Retina (tissue), 1 donor: Measurements from ENCODE around the gene DDX21.
"Not testable (repeated sequence)": the region's sequence is repeated elsewhere in the genome, so short reads cannot be mapped to it uniquely, and the experiment has no call there.

Experiments
- DNase-seq: peaks from one replicate; pipeline ENCODE4 v3.0.0-alpha.2; 2016

The DDX21 gene

DNA sequence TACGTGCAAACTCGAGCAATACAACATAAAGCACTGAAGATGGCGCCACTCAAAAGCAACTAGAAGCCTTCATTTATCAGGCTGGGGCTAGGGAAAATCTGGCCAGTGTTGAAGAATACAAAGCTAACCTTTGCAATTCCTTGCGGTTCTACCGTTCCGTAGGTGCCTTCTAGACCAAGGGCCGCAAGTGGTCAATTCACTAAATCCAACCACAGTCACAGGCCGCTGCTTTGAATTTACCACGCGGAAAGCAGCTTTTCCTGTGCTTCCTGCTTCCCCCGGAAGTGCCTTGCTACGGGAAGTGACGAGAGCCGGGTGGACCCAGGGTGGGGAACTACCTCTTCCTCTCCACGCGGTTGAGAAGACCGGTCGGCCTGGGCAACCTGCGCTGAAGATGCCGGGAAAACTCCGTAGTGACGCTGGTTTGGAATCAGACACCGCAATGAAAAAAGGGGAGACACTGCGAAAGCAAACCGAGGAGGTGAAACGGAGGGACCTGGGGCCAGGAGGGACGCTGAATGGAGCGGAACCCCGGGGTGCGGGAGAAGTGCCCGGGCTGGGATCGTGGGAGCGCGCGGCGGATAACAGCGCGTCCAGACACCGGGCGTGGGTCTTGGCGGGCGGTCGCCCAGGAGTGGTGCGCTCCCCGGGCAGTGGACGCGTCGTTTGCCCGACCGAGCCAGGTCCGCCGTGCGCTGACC lies at the start of gene DDX21:
TSS of gene DDX21 (plus strand) at position 339 of the 701 bp plus-strand sequence. CDS start at position 395, 56 bp downstream.
- peak; percentile 96 for DNase-seq

DNA sequence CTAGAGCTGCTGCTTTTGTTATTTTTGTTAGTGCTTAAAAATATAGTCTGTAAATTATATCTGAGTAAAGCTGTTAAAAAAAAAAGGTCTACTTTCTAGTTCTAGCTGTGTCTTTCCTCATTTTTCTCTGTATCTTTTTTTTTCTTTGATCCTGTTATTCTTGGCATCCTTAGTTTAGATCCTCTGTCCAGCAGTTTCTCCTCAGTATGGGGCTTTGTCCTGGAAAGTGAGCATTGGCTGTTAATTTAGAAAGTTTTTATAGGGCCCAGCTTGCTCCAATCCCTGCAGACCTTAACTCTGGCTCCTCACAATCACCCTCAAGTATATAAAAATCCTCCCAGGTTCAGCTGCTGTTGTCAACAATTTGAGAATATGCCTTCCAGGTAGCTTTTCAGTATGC lies 31.4 kb upstream of the DDX21 start:
- DNase-seq, result no peak

DNA sequence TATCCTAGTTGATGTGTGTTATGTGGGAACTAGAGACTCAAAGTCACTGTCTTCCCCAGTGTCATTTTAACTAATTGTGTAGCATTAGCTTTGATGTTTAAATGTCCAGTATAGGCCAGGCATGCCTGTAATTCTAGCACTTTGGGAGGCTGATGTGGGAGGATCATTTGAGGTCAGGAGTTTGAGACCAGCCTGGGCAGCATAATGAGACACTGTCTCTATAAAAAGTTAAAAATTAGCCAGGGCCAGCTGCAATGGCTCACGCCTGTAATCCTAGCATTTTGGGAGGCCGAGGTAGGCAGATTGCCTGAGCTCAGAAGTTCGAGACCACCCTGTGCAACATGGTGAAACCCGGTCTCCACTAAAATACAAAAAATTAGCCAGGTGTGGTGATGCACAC lies 30.5 kb upstream of the DDX21 start:
- no peak for DNase-seq

DNA sequence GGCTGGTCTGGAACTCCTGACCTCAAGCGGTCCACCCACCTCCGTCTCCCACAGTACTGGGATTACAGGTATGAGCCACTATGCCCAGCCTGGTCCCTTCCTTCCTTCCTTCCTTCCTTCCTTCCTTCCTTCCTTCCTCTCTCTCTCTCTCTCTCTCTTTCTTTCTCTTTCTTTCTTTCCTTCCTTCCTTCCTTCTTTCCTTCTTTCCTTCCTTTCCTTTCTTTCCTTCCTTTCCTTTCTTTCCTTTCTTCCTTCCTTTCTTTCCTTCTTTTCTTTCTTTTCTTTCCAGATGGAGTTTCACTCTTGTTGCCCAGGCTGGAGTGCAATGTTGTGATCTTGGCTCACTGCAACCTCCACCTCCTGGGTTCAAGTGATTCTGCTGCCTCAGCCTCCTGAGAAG lies 26.8 kb upstream of the DDX21 start:
- not testable (repeated sequence) for DNase-seq

DNA sequence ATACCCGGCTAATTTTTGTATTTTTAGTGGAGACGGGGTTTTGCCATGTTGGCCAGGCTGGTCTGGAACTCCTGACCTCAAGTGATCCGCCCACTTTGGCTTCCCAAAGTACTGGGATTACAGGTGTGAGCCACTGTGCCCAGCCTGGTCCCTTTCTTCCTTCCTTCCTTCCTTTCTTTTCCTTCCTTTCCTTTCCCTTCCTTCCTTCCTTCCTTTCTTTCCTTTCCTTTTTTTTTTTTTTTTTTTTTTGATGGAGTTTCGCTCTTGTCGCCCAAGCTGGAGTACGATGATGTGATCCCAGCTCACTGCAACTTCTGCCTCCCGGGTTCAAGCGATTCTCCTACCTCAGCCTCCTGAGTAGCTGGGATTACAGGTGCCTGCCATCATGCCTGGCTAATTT lies 26.1 kb upstream of the DDX21 start:
- not testable (repeated sequence) for DNase-seq

DNA sequence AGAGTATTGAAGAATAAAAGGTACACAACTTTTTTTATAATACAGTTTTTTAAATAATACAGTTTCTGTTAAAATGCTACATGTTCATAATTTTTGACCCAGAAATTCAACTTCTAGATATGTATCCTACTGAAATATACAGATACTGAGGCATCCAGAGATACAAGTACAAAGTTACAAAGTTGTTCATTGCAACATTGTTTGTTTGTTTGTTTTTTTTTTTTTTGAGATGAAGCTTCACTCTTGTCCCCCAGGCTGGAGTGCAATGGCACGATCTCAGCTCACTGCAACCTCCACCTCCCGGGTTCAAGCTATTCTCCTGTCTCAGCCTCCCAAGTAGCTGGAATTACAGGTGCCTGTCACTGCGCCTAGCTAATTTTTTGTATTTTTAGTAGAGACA lies 23.1 kb upstream of the DDX21 start:
- DNase-seq, result not testable (repeated sequence)

DNA sequence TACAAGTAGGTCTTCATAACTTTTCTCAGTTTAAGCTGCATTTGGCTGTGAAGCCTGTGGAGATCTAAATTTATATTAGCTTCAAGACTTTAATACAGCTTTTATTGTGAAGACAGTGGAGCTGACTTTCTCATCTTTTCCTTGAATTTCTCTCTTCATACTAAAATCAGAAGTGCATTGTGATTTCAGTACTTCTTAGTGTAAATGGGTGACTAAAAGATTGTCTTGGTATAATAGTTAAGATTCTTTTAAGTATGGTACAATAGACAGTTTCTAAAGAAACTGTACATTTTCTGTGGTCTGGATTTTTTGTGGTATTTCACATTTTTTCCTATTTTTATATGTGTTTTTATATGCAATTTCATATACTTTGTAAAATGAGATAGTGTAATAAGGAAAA lies 21.0 kb upstream of the DDX21 start:
- no peak for DNase-seq

DNA sequence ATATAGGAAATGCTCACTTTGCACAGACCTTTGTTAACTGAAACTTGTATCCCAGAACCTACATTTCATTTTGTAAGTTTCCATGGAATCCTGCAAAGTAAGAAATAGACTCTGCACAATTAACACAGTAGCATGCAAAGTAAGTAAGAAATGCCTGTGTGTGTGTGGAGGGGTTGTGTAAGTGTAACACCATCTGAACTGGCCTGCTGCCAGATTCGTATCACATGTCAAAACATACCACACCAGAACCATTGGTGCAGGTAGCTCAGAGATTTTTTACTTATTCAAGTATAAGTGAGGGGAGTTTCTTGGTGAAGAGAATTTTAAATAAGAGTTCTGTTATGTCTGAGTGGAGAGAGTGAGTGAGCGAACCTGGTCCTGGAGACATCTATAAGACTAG lies 17.9 kb upstream of the DDX21 start:
- no peak for DNase-seq

DNA sequence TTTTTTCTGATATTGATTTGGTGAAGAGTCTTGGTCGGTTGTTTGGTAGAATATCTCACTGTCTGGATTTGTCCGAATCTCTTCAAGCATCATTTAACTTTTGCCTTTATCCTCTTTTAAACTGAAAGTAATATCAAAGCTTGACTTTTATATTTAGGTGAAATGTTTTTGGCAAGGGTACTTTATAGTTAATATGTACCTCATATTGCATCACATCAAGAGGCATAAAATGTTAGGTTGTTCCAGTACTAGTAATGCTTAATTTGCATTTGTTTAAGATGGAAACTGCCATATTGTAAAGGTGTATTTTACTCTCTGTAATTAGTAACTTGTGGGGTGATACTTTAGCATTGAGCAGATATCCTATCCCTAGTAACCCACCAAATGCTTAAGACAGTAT lies 17.1 kb upstream of the DDX21 start:
- no peak for DNase-seq

DNA sequence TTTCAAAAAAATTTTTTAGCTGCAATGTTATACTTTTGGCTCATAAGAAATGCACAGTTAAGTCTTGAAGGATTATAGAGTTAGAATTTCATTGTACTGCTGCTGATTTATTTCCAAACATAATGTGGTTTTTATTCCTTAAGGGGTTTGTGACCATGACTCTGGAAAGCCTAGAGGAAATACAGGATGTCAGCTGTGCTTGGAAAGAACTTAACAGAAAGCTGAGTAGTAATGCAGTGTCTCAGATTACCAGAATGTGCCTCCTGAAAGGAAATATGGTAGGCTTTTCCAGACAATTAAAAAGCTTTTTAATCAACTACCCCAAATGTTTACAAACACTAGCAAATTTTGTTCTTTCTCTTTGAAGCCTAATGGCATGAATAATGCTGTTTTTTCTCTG lies 15.1 kb upstream of the DDX21 start:
- not testable (repeated sequence) for DNase-seq

DNA sequence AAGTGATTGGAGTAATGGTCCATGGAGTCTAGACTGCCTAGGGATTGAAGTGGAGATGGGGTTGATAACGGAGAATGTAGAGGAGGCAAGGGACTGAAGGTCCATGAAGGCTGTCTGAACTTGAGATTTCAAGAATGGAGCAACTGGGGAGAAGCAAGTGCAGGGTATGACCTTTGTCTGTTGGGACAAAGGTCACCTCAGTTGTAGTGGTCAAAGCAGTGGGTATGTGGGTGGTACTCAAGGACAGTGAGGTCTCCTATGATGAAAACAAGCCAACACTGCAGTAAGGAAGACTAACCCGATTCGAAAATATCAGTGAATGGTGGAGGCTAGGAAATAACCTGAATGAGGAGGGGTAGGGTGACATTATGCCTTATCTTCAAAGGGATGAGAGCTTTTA lies 5.4 kb upstream of the DDX21 start:
- no peak for DNase-seq

DNA sequence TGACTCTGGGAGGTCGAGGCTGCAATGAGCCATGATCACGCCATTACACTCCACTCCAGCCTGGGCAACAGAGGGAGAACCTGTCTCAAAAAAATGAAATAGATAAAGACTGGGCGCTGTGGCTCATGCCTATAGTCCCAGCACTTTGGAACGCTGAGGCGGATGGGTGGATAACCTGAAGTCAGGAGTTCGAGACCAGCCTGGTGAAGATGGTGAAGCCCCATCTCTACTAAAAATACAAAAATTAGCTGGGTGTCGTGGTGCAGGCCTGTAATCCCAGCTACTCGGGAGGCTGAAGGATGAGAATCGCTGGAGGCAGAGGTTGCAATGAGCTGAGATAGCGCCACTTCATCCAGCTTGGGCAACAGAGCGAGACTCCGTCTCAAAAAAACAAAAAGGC lies 1.1 kb upstream of the DDX21 start:
- no peak for DNase-seq

DNA sequence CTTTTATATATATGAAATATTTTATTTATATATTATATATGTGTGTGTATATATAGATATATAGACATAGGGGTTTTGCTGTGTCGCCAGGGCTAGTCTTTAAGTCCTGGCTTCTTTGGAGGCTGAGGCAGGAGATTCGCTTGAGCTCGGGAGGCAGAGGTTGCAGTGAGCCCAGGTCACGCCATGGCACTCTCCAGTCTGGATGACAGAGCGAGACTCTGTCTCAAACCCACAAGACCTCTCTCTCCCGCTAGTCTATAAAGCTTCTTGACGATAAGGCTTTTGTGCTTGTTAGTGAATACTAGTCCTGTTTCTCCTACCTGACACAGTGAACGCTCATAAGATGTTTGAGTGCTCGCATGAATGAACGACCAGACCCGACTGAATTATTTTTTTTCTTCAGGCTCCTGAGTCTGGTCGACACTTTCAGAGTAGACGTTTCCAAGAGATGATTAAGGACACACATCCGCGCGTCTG lies 577 bp upstream of the DDX21 start:
- DNase-seq, result no peak

DNA sequence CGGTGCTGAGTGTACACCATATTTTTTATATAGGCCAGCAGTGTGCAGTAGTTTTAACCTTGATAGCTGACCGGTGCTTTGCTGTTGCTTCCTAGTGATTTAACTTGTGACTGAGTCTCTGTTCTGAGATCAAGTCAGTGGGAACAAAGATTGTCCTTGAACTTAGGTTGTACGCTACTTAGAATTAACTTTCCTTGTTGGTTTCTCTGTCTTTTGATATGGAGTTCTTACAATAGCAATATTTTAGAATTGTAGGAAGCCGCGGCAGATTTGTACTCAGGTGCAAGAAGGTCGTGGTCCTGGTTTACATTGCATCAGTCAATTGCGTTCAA lies 1.3 kb downstream of the DDX21 start:
- no peak for DNase-seq

DNA sequence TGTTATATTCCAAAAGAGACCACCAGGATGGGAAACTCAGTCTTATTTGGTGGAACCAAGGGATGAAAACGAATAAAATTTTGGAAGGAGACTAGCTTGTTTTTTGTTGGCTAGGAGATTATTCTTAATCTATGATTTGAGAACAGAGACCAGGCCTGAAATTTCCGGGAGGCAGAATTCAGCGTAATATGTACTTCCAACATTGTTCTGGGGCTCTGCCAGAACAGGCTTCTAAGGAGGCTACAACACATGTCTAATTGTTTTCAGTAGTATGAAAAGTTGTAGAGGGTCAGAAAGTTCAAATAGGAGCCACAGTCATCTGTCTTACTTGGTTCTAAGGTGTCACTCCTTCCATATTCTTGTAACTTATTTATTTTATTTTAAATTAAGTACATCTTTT lies 1.7 kb downstream of the DDX21 start:
- no peak for DNase-seq

DNA sequence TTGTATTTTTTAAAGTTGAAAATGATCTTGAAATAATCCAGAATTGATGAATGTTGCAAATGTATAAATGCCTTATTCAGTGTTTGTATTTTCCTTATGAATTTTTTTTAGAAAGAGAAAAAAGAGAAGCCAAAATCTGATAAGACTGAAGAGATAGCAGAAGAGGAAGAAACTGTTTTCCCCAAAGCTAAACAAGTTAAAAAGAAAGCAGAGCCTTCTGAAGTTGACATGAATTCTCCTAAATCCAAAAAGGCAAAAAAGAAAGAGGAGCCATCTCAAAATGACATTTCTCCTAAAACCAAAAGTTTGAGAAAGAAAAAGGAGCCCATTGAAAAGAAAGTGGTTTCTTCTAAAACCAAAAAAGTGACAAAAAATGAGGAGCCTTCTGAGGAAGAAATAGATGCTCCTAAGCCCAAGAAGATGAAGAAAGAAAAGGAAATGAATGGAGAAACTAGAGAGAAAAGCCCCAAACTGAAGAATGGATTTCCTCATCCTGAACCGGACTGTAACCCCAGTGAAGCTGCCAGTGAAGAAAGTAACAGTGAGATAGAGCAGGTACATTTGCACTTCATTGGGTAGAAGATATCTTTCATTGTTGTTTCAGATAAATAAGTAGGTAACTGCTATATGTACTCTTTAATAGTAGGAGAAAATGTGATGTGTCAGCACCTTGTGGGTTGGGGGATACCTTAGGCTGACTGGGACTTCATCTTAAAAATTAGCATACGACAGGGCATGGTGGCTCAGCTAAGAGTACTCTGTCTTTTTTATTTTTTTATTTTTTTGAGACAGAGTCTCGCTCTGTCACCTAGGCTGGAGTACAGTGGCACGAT lies 3.9 kb downstream of the DDX21 start:
- no peak for DNase-seq

DNA sequence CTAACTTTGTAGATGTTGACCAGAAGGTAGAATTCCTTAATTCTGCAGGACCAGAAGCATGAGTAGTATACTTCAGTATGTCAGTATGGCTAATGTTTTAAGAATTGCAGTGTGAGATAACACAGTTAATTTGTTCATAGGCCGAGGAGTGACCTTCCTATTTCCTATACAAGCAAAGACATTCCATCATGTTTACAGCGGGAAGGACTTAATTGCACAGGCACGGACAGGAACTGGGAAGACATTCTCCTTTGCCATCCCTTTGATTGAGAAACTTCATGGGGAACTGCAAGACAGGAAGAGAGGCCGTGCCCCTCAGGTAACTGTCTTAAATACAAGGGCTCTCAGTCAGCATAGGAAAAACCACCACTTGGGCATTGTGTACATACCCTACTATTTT lies 7.2 kb downstream of the DDX21 start:
- no peak for DNase-seq

DNA sequence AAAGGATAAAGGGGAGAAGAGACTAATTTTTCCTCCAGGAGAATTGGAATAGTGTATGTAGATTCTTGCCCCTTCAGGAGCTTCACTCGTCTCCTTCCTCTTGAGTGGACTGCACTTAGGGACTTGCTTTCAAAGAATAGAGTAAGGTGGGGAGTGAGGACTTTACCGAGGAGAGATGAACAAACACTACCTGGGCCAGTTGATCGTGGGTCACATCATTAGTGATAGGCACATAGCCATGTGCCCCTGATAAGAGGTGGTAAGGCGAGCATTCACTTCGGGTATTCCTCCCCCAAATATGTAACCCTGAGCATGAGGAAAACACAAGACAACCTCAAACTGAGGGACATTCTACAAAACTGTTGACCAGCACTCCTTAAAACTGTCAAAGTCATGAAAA lies 18.0 kb downstream of the DDX21 start:
- no peak for DNase-seq

DNA sequence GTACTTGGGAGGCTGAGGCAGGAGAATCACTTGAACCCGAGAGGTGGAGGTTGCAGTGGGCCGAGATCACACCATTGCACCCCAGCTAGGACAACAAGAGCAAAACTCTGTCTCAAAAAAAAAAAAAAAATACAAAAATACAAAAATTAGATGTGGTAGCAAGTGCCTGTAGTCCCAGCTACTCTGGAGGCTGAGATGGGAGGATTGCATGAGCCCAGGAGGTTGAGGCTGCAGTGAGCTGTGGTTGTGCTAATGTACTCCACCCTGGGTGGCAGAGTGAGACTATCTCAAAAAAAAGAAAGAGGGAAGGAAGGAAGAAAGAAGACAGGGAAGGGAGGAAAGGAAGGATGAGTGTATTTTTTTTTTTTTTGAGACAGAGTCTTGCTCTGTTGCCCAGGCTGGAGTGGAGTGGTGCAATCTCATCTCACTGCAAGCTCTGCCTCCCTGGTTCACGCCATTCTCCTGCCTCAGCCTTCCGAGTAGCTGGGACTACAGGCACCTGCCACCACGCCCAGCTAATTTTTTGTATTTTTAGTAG lies 20.0 kb downstream of the DDX21 start:
- not testable (repeated sequence) for DNase-seq

DNA sequence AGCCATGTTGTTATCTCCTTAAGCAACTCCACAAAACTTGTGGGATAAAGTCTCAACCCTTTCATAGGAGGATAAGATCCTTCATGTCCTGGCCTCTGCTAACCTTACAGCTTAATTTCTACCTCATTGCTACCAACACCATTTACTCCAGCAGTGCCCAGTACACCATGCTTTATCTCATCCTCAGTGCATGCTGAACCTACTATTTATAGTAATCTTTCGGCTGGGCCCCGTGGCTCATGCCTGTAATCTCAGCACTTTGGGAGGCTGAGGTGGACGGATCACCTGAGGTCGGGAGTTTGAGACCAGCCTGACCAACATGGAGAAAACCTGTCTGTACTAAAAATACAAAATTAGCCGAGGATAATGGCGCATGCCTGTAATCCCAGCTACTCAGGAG lies 23.8 kb downstream of the DDX21 start:
- not testable (repeated sequence) for DNase-seq

DNA sequence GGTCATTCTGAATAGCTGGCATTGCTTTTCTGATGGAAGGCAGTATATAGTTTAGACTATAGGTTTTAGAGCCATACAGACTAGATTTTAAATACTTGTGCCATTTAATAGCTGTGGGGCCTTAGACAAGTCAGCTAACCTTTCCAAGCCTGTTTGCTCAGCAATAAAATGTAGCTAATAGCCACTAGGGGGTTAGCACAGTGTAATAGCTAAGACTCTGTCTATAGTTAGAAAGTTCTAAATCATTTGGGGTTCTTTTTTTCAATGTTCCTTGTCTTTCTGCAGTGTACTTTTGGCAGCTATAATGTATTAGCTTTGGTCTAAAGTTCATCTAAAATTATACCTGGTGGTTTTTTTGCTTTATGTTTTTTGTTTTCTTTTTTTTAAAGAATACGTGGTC lies 25.1 kb downstream of the DDX21 start:
- no peak for DNase-seq

DNA sequence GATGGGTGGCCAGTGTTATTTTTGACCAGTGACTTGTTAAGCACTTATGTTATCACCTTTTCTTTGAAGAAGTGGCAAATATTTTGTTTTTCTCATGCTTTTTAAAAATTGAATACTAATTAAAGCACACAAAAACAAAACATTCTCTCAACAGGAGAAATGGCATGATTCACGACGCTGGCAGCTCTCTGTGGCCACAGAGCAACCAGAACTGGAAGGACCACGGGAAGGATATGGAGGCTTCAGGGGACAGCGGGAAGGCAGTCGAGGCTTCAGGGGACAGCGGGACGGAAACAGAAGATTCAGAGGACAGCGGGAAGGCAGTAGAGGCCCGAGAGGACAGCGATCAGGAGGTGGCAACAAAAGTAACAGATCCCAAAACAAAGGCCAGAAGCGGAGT lies 26.4 kb downstream of the DDX21 start:
- no peak for DNase-seq

DNA sequence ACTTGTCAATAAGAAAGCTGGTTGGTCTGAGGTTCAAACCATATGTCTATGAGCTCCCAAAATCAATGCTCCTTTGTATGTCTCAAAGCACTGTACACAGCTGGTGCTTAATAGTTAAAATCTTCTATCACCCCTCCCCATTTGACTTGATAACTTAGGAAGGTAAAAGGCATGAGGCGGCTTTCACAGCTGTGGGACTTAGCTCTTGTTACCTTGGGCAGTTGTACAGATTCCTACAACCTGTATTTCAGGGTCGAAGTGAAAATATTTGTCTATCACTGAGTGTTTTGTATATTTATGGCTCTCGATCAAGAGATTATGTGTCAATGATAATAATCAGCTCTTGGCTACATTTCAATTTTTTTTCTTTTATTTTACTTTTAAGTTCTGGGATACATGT lies 31.6 kb downstream of the DDX21 start:
- DNase-seq, result no peak
